DND-41 (cell line): ENCODE data around the gene SH3BP2.

ENCODE experiments used
- ATAC-seq: fragments of 200-7000 bp; cut with Tn5 transposase; 3 replicates; pipeline ENCODE4 v1.9.1; 2021; ENCODE audit warnings: low read depth; ENCODE audit not compliant: insufficient read depth
- DNase-seq: peaks from one replicate; pipeline ENCODE4 v3.0.0-alpha.2; 2020
- H2AFZ ChIP-seq: 2 replicates; pipeline ENCODE4 v1.6.0; 2012; ENCODE audit warnings: low read depth, low read length
- H3K27ac ChIP-seq: 2 replicates; pipeline ENCODE4 v1.5.1; 2012; ENCODE audit warnings: low read length, inconsistent platforms
- H3K27me3 ChIP-seq: fragments of 200-600 bp; sonication (generic); 2 replicates; pipeline ENCODE4 v1.6.0; 2012; ENCODE audit warnings: low read length, mild to moderate bottlenecking, inconsistent platforms; ENCODE audit not compliant: insufficient read depth, poor library complexity
- H3K36me3 ChIP-seq: 2 replicates; pipeline ENCODE4 v1.5.1; 2012; ENCODE audit warnings: low read length, inconsistent platforms; ENCODE audit not compliant: insufficient read depth
- H3K4me1 ChIP-seq: 2 replicates; pipeline ENCODE4 v1.5.1; 2012; ENCODE audit warnings: mild to moderate bottlenecking, low read length; ENCODE audit not compliant: insufficient read depth
- H3K4me2 ChIP-seq: 2 replicates; pipeline ENCODE4 v1.6.0; 2012; ENCODE audit warnings: mild to moderate bottlenecking, moderate library complexity, low read length, inconsistent platforms; ENCODE audit not compliant: insufficient read depth
- H3K4me3 ChIP-seq, 2 experiments: fragments of 200-600 bp in 1 of 2; shearing (Covaris generic) in 1 of 2; 2 replicates each; pipeline ENCODE4 v1.5.1; 2012 to 2016; ENCODE audit warnings: inconsistent platforms in 2 of 2, low read length in 2 of 2, mild to moderate bottlenecking in 2 of 2, low read depth in 1 of 2, moderate library complexity in 1 of 2
- H3K79me2 ChIP-seq: 2 replicates; pipeline ENCODE4 v1.6.0; 2012; ENCODE audit warnings: low read length, inconsistent platforms; ENCODE audit not compliant: insufficient read depth
- H3K9ac ChIP-seq: 2 replicates; pipeline ENCODE4 v1.6.0; 2012; ENCODE audit warnings: low read depth, mild to moderate bottlenecking, inconsistent platforms, low read length, moderate library complexity
- H3K9me3 ChIP-seq: 2 replicates; pipeline ENCODE4 v1.5.1; 2012; ENCODE audit warnings: low read length, moderate library complexity, mild to moderate bottlenecking, inconsistent platforms; ENCODE audit not compliant: insufficient read depth, severe bottlenecking
- H4K20me1 ChIP-seq: 2 replicates; pipeline ENCODE4 v1.6.0; 2012; ENCODE audit warnings: low read length; ENCODE audit not compliant: insufficient read depth
- CTCF ChIP-seq: IDR thresholded peaks from 2 replicates; pipeline ENCODE4 v1.5.1; 2012; ENCODE audit warnings: borderline replicate concordance, low read length, moderate library complexity, mild to moderate bottlenecking; ENCODE audit not compliant: poor library complexity, severe bottlenecking; ENCODE audit errors: extremely low read depth
- EZH2 ChIP-seq: IDR thresholded peaks from 3 replicates; pipeline ENCODE4 v1.6.1; 2012; ENCODE audit warnings: borderline replicate concordance, low read depth, mild to moderate bottlenecking, moderate library complexity, low read length, inconsistent platforms; ENCODE audit not compliant: severe bottlenecking

SH3BP2 gene

GRCh38 chr4:2827071-2827873 is 34.4 kb downstream of the SH3BP2 start:
- H3K79me2 ChIP-seq, result no peaks in the 10 kb centered on the region
- H3K27ac ChIP-seq, result no peak overlapping the region
- DNase-seq (no peak), ATAC-seq (no peak)
- no peak overlapping the region for H3K9ac ChIP-seq
- no peak overlapping the region for H3K4me3 ChIP-seq
- H2AFZ ChIP-seq, result no peak overlapping the region
- no peaks in the 10 kb centered on the region for H3K27me3 ChIP-seq
- H3K36me3 ChIP-seq, result no peaks in the 10 kb centered on the region
- no peaks in the 10 kb centered on the region; the same call in 1 of the 2 replicates for H4K20me1 ChIP-seq
- no peak overlapping the region for H3K4me2 ChIP-seq
- no peaks in the 10 kb centered on the region for H3K4me1 ChIP-seq
- no peak for TF ChIP-seq CTCF
- H3K9me3 ChIP-seq, result no peaks in the 10 kb centered on the region

- H4K20me1 ChIP-seq, result no peaks in the 10 kb centered on the region; the same call in 1 of the 2 replicates
- H3K36me3 ChIP-seq, result no peaks in the 10 kb centered on the region
- H3K9me3 ChIP-seq, result no peaks in the 10 kb centered on the region
- no peak overlapping the region for H3K4me2 ChIP-seq
- H3K4me3 ChIP-seq, result no peak overlapping the region
- no peaks in the 10 kb centered on the region for H3K27me3 ChIP-seq
- no peak for TF ChIP-seq CTCF
- TF ChIP-seq EZH2, result no peak
- no peak for ATAC-seq
- DNase-seq, result no peak
- H3K79me2 ChIP-seq, result no peaks in the 10 kb centered on the region
- H3K4me1 ChIP-seq, result no peaks in the 10 kb centered on the region
- no peak overlapping the region for H3K9ac ChIP-seq
- H3K27ac ChIP-seq, result no peak overlapping the region
- H2AFZ ChIP-seq, result no peak overlapping the region
These were observed 35.2 kb downstream of the SH3BP2 start for GRCh38 chr4:2827874-2828751.

GRCh38 chr4:2828758-2829181 is 35.9 kb downstream of the SH3BP2 start:
- Histone ChIP-seq H3K4me1 (no peaks in the 10 kb centered on the region), H3K4me2 (no peak overlapping the region), H3K9me3 (no peaks in the 10 kb centered on the region), H3K36me3 (no peaks in the 10 kb centered on the region), H3K27ac (no peak overlapping the region), H3K79me2 (no peaks in the 10 kb centered on the region), H3K27me3 (no peaks in the 10 kb centered on the region), H2AFZ (no peak overlapping the region), H3K9ac (no peak overlapping the region), H3K4me3 (no peak overlapping the region), H4K20me1 (no peaks in the 10 kb centered on the region; the same call in 1 of the 2 replicates)
- TF ChIP-seq CTCF (no peak), EZH2 (no peak)
- no peak for DNase-seq
- no peak for ATAC-seq
